NB4 (cell line): Measurements from ENCODE around the gene DACT3.

Experiments used
- MAX ChIP-seq: IDR thresholded peaks from 2 replicates; pipeline ENCODE4 v1.6.1; 2011; ENCODE audit warnings: low read depth, low read length
- POLR2A ChIP-seq: IDR thresholded peaks from 2 replicates; pipeline ENCODE4 v1.6.1; 2011; ENCODE audit warnings: mild to moderate bottlenecking; ENCODE audit not compliant: insufficient read length; ENCODE audit errors: extremely low read depth
- TF ChIP-seq, protein P1 (sequence below): IDR thresholded peaks from one replicate; pipeline ENCODE4 v1.5.1; 2012; ENCODE audit warnings: low read depth, low read length

DNA sequence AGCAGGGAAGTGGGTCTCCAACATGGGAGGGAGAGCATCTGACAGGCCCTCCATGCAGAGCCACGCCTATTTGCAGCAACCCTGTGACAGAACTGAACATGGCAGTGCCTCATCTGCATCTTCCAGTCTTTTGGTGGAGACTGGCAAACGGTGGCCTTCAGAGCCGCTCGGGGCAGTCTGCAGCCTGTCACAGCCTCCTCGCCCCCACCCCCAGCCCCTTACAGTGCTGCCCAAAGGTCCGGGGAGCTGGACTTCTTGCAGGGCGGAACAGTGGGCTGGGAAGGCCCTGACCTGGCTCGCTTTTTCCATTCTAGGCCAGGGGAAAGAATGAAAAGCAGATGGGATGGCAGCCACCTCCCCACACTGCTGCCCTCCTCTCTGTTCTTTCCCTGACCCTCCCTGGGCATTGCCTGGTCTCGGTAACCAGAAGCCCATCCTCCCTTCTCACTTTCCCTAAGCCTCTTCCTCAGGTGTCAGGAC lies 57.2 kb downstream of the DACT3 start:
- TF ChIP-seq, protein P1, sequence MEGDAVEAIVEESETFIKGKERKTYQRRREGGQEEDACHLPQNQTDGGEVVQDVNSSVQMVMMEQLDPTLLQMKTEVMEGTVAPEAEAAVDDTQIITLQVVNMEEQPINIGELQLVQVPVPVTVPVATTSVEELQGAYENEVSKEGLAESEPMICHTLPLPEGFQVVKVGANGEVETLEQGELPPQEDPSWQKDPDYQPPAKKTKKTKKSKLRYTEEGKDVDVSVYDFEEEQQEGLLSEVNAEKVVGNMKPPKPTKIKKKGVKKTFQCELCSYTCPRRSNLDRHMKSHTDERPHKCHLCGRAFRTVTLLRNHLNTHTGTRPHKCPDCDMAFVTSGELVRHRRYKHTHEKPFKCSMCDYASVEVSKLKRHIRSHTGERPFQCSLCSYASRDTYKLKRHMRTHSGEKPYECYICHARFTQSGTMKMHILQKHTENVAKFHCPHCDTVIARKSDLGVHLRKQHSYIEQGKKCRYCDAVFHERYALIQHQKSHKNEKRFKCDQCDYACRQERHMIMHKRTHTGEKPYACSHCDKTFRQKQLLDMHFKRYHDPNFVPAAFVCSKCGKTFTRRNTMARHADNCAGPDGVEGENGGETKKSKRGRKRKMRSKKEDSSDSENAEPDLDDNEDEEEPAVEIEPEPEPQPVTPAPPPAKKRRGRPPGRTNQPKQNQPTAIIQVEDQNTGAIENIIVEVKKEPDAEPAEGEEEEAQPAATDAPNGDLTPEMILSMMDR = no peak
- TF ChIP-seq MAX (no peak), POLR2A (no peak)
